MCF 10A (cell line): ENCODE results near the gene RAMP3. TPM values are rescaled to one million over a fixed set of nuclear protein-coding genes. Genes with fewer than 3 reads are reported as not detected.

ENCODE experiments used
- BruUV-seq: library from RNA; stranded (reverse); fragments of 400-500 nt; replicated peaks from 2 replicates; lab custom pipeline; 2021; lab: Mats Ljungman, UMichigan
- CTCF ChIA-PET: fragments of 300-600 bp; sonication (Branson Sonifier 250); formaldehyde crosslinking; extraction: SDS; loops from one replicate; lab custom pipeline; 2021; ENCODE audit warnings: antibody characterized with exemption, inconsistent platforms; lab: Yijun Ruan, JAX
- POLR2A ChIA-PET: fragments of 300-600, 350-650 bp; sonication (Branson Sonifier 250); formaldehyde crosslinking; extraction: SDS; loops from one replicate; lab custom pipeline; 2020; ENCODE audit warnings: antibody characterized with exemption, inconsistent platforms; lab: Yijun Ruan, JAX
- DNase-seq: peaks from one replicate; pipeline ENCODE4 v3.0.0-alpha.2; 2018; ENCODE audit not compliant: unreplicated experiment
- H3K27ac Mint-ChIP-seq: one replicate; pipeline ENCODE4 v1.8.0; 2022; ENCODE audit warnings: mild to moderate bottlenecking, low read depth, mixed read lengths; ENCODE audit not compliant: unreplicated experiment
- H3K27me3 Mint-ChIP-seq: one replicate; pipeline ENCODE4 v1.8.0; 2022; ENCODE audit warnings: mixed read lengths; ENCODE audit not compliant: insufficient read depth, unreplicated experiment
- H3K36me3 Mint-ChIP-seq: one replicate; pipeline ENCODE4 v1.8.0; 2022; ENCODE audit warnings: mild to moderate bottlenecking, moderate library complexity, mixed read lengths; ENCODE audit not compliant: insufficient read depth, unreplicated experiment
- H3K4me1 Mint-ChIP-seq: one replicate; pipeline ENCODE4 v1.8.0; 2022; ENCODE audit warnings: mixed read lengths; ENCODE audit not compliant: insufficient read depth, unreplicated experiment
- H3K4me3 Mint-ChIP-seq: one replicate; pipeline ENCODE4 v1.8.0; 2022; ENCODE audit warnings: mild to moderate bottlenecking, moderate library complexity, mixed read lengths; ENCODE audit not compliant: unreplicated experiment
- H3K9me3 Mint-ChIP-seq: one replicate; pipeline ENCODE4 v1.8.0; 2022; ENCODE audit warnings: mixed read lengths; ENCODE audit not compliant: unreplicated experiment
- CTCF ChIP-seq: fragments of 200-600 bp; IDR thresholded peaks from one replicate; pipeline ENCODE4 v1.8.0; 2022; ENCODE audit warnings: antibody characterized with exemption, mild to moderate bottlenecking; ENCODE audit not compliant: unreplicated experiment
- intact Hi-C: fragments of 100-400 bp; cut with micrococcal nuclease; formaldehyde crosslinking; loops from 2 replicates; pipeline ENCODE4 v1.14.1; 2022
- total RNA-seq: library from RNA; stranded (reverse); gene quantifications from 2 replicates; pipeline ENCODE4 v1.2.3, GENCODE V29; 2022

Gene RAMP3
- total RNA-seq, 1 experiment from 2014 or later: not detected

GRCh38 chr7:45155357-45155900 is 2.2 kb upstream of the RAMP3 start:
- ChIA-PET CTCF (interaction anchor here (0.6 to 8.2 kb wide), 6 partner anchors 9 to 699 kb away, joined by 3 to 81 read pairs (median 6); no protein-coding TSS in a partner anchor), POLR2A (no interaction called here)
- Mint-ChIP-seq H3K9me3 (no peaks in the 10 kb centered on the region), H3K4me3 (no peak overlapping the region), H3K27ac (no peak overlapping the region), H3K4me1 (no peaks in the 10 kb centered on the region), H3K27me3 (peaks cover 24% of the 10 kb centered on the region), H3K36me3 (no peaks in the 10 kb centered on the region)
- no peak for TF ChIP-seq CTCF
- DNase-seq: no peak
- BruUV-seq: no TSS peak
- intact Hi-C loops: loop anchor here (10.0 kb wide), 3 partner anchors 419 to 1199 kb away; partner anchors contain the start of gene ADCY1

- TF ChIP-seq CTCF: no peak
- intact Hi-C loops: loop anchor here (10.0 kb wide), 3 partner anchors 419 to 1199 kb away; partner anchors contain the start of gene ADCY1
These were observed 1.6 kb upstream of the RAMP3 start for GRCh38 chr7:45155941-45156340.

GRCh38 chr7:45156516-45157272 is 897 bp upstream of the RAMP3 start:
- CTCF ChIA-PET: interaction anchor here (0.6 to 8.2 kb wide), 6 partner anchors 8 to 697 kb away, joined by 3 to 81 read pairs (median 6); no protein-coding TSS in a partner anchor
- POLR2A ChIA-PET: interaction anchor here (0.7 kb wide), 1 partner anchor 99 kb away, joined by 3 read pairs; no protein-coding TSS in a partner anchor
- no peak overlapping the region for H3K27ac Mint-ChIP-seq
- H3K27me3 Mint-ChIP-seq: peaks cover 14% of the 10 kb centered on the region
- no peak for TF ChIP-seq CTCF
- no peaks in the 10 kb centered on the region for H3K4me1 Mint-ChIP-seq
- DNase-seq: no peak
- H3K9me3 Mint-ChIP-seq: no peaks in the 10 kb centered on the region
- intact Hi-C loops: loop anchor here (10.0 kb wide), 3 partner anchors 418 to 1198 kb away; partner anchors contain the start of gene ADCY1
- BruUV-seq: no TSS peak
- no peaks in the 10 kb centered on the region for H3K36me3 Mint-ChIP-seq
- no peak overlapping the region for H3K4me3 Mint-ChIP-seq

More at GRCh38 chr7:45155941-45156340, 1.6 kb upstream of the RAMP3 start:
- H3K9me3 Mint-ChIP-seq: no peaks in the 10 kb centered on the region
- no peak for DNase-seq
- H3K27me3 Mint-ChIP-seq: peaks cover 18% of the 10 kb centered on the region
- H3K4me3 Mint-ChIP-seq: no peak overlapping the region
- no peak overlapping the region for H3K27ac Mint-ChIP-seq
- H3K4me1 Mint-ChIP-seq: no peaks in the 10 kb centered on the region
- no TSS peak for BruUV-seq
- H3K36me3 Mint-ChIP-seq: no peaks in the 10 kb centered on the region
- ChIA-PET CTCF (interaction anchor here (0.6 to 8.2 kb wide), 6 partner anchors 8 to 698 kb away, joined by 3 to 81 read pairs (median 6); no protein-coding TSS in a partner anchor), POLR2A (no interaction called here)

GRCh38 chr7:45157286-45157652 is 322 bp upstream of the RAMP3 start:
- POLR2A ChIA-PET: interaction anchor here (0.7 kb wide), 1 partner anchor 99 kb away, joined by 3 read pairs; no protein-coding TSS in a partner anchor
- H3K36me3 Mint-ChIP-seq: no peaks in the 10 kb centered on the region
- no peaks in the 10 kb centered on the region for H3K9me3 Mint-ChIP-seq
- H3K27ac Mint-ChIP-seq: no peak overlapping the region
- peaks cover 14% of the 10 kb centered on the region for H3K27me3 Mint-ChIP-seq
- intact Hi-C loops: loop anchor here (10.0 kb wide), 3 partner anchors 418 to 1198 kb away; partner anchors contain the start of gene ADCY1
- CTCF ChIA-PET: interaction anchor here (0.5 to 8.2 kb wide), 3 partner anchors 98 to 436 kb away, joined by 3 to 81 read pairs (median 13); no protein-coding TSS in a partner anchor
- no peak for DNase-seq
- BruUV-seq: no TSS peak
- TF ChIP-seq CTCF: no peak
- H3K4me1 Mint-ChIP-seq: no peaks in the 10 kb centered on the region
- H3K4me3 Mint-ChIP-seq: no peak overlapping the region
